HepG2 (cell line): Measurements from ENCODE around the gene CD7. TPM values are rescaled to one million over a fixed set of nuclear protein-coding genes. Genes with fewer than 3 reads are reported as not detected.

Experiments
- ARID2 ChIP-seq: sonication (generic); formaldehyde crosslinking; IDR thresholded peaks from 2 replicates; pipeline ENCODE4 v1.8.1; 2022; ENCODE audit warnings: mild to moderate bottlenecking, missing genetic modification reagents, borderline replicate concordance
- ATF6 ChIP-seq: sonication (generic); formaldehyde crosslinking; conservative IDR thresholded peaks from 2 replicates; pipeline ENCODE4 v1.4.0; 2020; ENCODE audit warnings: missing genetic modification reagents
- FOSL2 ChIP-seq: sonication (generic); formaldehyde crosslinking; IDR thresholded peaks from 2 replicates; pipeline ENCODE4 v1.4.0; 2020; ENCODE audit warnings: missing genetic modification reagents
- HOXA5 ChIP-seq: sonication (generic); formaldehyde crosslinking; IDR thresholded peaks from 2 replicates; pipeline ENCODE4 v1.4.0; 2020; ENCODE audit warnings: missing genetic modification reagents
- KDM1A ChIP-seq: IDR thresholded peaks from 2 replicates; pipeline ENCODE4 v1.6.1; 2016; ENCODE audit warnings: missing compliant biosample characterization
- KLF15 ChIP-seq: sonication (generic); formaldehyde crosslinking; IDR thresholded peaks from 2 replicates; pipeline ENCODE4 v1.8.1; 2023; ENCODE audit warnings: borderline replicate concordance, mild to moderate bottlenecking, inconsistent platforms, missing genetic modification reagents, mixed read lengths
- MATR3 ChIP-seq: sonication (generic); formaldehyde crosslinking; IDR thresholded peaks from 2 replicates; pipeline ENCODE4 v1.4.0; 2020; ENCODE audit warnings: missing genetic modification reagents
- NR2F6 ChIP-seq, 2 experiments: IDR thresholded peaks; 2 replicates each; pipeline ENCODE4 v1.6.1; 2016; ENCODE audit warnings: antibody characterized with exemption in 1 of 2, mild to moderate bottlenecking in 1 of 2
- TBX3 ChIP-seq: fragments of 450-650 bp; IDR thresholded peaks from 2 replicates; pipeline ENCODE4 v1.6.1; 2017; ENCODE audit warnings: antibody characterized with exemption, mild to moderate bottlenecking, inconsistent platforms, borderline replicate concordance
- U2AF2 ChIP-seq: fragments of 200-400 bp; formaldehyde crosslinking; IDR thresholded peaks from 2 replicates; pipeline ENCODE4 v1.6.1; 2017; ENCODE audit warnings: low read depth, mild to moderate bottlenecking, low read length
- ZC3H4 ChIP-seq: sonication (generic); formaldehyde crosslinking; IDR thresholded peaks from 2 replicates; pipeline ENCODE4 v1.4.0; 2020; ENCODE audit warnings: missing genetic modification reagents, borderline replicate concordance
- ZNF20 ChIP-seq: sonication (generic); formaldehyde crosslinking; IDR thresholded peaks from 2 replicates; pipeline ENCODE4 v1.4.0; 2020; ENCODE audit warnings: mild to moderate bottlenecking, moderate library complexity, missing genetic modification reagents
- ZNF256 ChIP-seq: sonication (generic); formaldehyde crosslinking; conservative IDR thresholded peaks from 2 replicates; pipeline ENCODE4 v1.4.0; 2020; ENCODE audit warnings: missing genetic modification reagents
- ZNF331 ChIP-seq: sonication (generic); formaldehyde crosslinking; IDR thresholded peaks from 2 replicates; pipeline ENCODE4 v1.4.0; 2020; ENCODE audit warnings: missing genetic modification reagents
- ZNF432 ChIP-seq: sonication (generic); formaldehyde crosslinking; IDR thresholded peaks from 2 replicates; pipeline ENCODE4 v1.5.0; 2020; ENCODE audit warnings: missing genetic modification reagents, mild to moderate bottlenecking, borderline replicate concordance
- ZNF577 ChIP-seq: sonication (generic); formaldehyde crosslinking; IDR thresholded peaks from 2 replicates; pipeline ENCODE4 v1.4.0; 2020; ENCODE audit warnings: mild to moderate bottlenecking, low read depth, missing genetic modification reagents, borderline replicate concordance
- ZNF607 ChIP-seq: sonication (generic); formaldehyde crosslinking; IDR thresholded peaks from 2 replicates; pipeline ENCODE4 v1.5.1; 2020; ENCODE audit warnings: missing genetic modification reagents, mild to moderate bottlenecking, borderline replicate concordance
- ZNF660 ChIP-seq: sonication (generic); formaldehyde crosslinking; IDR thresholded peaks from 2 replicates; pipeline ENCODE4 v1.5.1; 2020; ENCODE audit warnings: mild to moderate bottlenecking, low read depth, missing genetic modification reagents, borderline replicate concordance
- ZNF674 ChIP-seq: sonication (generic); formaldehyde crosslinking; IDR thresholded peaks from 2 replicates; pipeline ENCODE4 v1.5.0; 2020; ENCODE audit warnings: low read depth, mild to moderate bottlenecking, missing genetic modification reagents
- ZNF749 ChIP-seq: sonication (generic); formaldehyde crosslinking; IDR thresholded peaks from 2 replicates; pipeline ENCODE4 v1.8.0; 2022; ENCODE audit warnings: mild to moderate bottlenecking, missing genetic modification reagents, moderate library complexity, borderline replicate concordance
- ZNF761 ChIP-seq: sonication (generic); formaldehyde crosslinking; conservative IDR thresholded peaks from 2 replicates; pipeline ENCODE4 v1.4.0; 2020; ENCODE audit warnings: mild to moderate bottlenecking, missing genetic modification reagents
- ZNF776 ChIP-seq: sonication (generic); formaldehyde crosslinking; IDR thresholded peaks from 2 replicates; pipeline ENCODE4 v1.4.0; 2020; ENCODE audit warnings: mild to moderate bottlenecking, missing genetic modification reagents
- ZNF780A ChIP-seq: sonication (generic); formaldehyde crosslinking; IDR thresholded peaks from 2 replicates; pipeline ENCODE4 v1.8.0; 2022; ENCODE audit warnings: mild to moderate bottlenecking, missing genetic modification reagents, moderate library complexity
- polyA plus RNA-seq, 8 experiments: library from polyadenylated mRNA; depleted of rRNA in 3 of 8; stranded (reverse) in 7 of 8; unstranded in 1 of 8; fragments of >200 nt; fragmentation: Illumina TruSeq in 4 of 8; extraction: Trizol in 4 of 8; gene quantifications; 2 replicates each; pipeline versions ENCODE4 v1.2.1 to v1.2.3, GENCODE V29; 2011 to 2016; ENCODE audit warnings: low read depth in 4 of 8, missing spikeins in 1 of 8, mixed read lengths in 1 of 8; ENCODE audit not compliant: insufficient read depth in 1 of 8
- total RNA-seq, 5 experiments: library from RNA; depleted of rRNA; stranded (reverse); fragments of >200 nt; fragmentation: Illumina TruSeq; extraction: Trizol; gene quantifications; 2 replicates each; pipeline ENCODE4 v1.2.3, GENCODE V29; 2016; ENCODE audit warnings: low read depth in 1 of 5
- TF ChIP-seq, protein P1 (sequence below): sonication (generic); formaldehyde crosslinking; IDR thresholded peaks from 2 replicates; pipeline ENCODE4 v1.4.0; 2020; ENCODE audit warnings: missing genetic modification reagents, borderline replicate concordance

The CD7 gene
- total and polyA plus RNA-seq, 2 of the 13 experiments (the other 11 are each of a cell fraction or from before 2014, with no cell fraction given): 67.6 to 76.4 TPM

- no peak for TF ChIP-seq ZNF256 (CRISPR knock-in tag)
- no peak for TF ChIP-seq KLF15 (CRISPR knock-in tag)
- TF ChIP-seq ZNF749: no peak
- TF ChIP-seq MATR3 (CRISPR knock-in tag): no peak
- no peak for TF ChIP-seq ZNF20 (CRISPR knock-in tag)
- TF ChIP-seq ZNF577 (CRISPR knock-in tag): no peak
- TF ChIP-seq ZNF761 (CRISPR knock-in tag): no peak; the same call in 1 of the 2 replicates
- no peak for TF ChIP-seq NR2F6 (IDR thresholded peaks at IDR 0.05)
- 0 out of 2 replicates have a peak, but pooled peaks have one; percentile 27 for TF ChIP-seq NR2F6 (CRISPR knock-in tag; IDR thresholded peaks at IDR 0.05)
- no peak for TF ChIP-seq ARID2 (CRISPR knock-in tag)
- TF ChIP-seq ZNF674 (CRISPR knock-in tag): no peak
- TF ChIP-seq FOSL2 (CRISPR knock-in tag): 0 out of 2 replicates have a peak, but pooled peaks have one; percentile 7
- no peak for TF ChIP-seq ZNF780A (CRISPR knock-in tag)
- no peak for TF ChIP-seq ZNF607 (CRISPR knock-in tag)
- TF ChIP-seq ZNF660 (CRISPR knock-in tag): no peak
- no peak for TF ChIP-seq ZNF331 (CRISPR knock-in tag)
- no peak for TF ChIP-seq ATF6 (CRISPR knock-in tag)
- TF ChIP-seq, protein P1, sequence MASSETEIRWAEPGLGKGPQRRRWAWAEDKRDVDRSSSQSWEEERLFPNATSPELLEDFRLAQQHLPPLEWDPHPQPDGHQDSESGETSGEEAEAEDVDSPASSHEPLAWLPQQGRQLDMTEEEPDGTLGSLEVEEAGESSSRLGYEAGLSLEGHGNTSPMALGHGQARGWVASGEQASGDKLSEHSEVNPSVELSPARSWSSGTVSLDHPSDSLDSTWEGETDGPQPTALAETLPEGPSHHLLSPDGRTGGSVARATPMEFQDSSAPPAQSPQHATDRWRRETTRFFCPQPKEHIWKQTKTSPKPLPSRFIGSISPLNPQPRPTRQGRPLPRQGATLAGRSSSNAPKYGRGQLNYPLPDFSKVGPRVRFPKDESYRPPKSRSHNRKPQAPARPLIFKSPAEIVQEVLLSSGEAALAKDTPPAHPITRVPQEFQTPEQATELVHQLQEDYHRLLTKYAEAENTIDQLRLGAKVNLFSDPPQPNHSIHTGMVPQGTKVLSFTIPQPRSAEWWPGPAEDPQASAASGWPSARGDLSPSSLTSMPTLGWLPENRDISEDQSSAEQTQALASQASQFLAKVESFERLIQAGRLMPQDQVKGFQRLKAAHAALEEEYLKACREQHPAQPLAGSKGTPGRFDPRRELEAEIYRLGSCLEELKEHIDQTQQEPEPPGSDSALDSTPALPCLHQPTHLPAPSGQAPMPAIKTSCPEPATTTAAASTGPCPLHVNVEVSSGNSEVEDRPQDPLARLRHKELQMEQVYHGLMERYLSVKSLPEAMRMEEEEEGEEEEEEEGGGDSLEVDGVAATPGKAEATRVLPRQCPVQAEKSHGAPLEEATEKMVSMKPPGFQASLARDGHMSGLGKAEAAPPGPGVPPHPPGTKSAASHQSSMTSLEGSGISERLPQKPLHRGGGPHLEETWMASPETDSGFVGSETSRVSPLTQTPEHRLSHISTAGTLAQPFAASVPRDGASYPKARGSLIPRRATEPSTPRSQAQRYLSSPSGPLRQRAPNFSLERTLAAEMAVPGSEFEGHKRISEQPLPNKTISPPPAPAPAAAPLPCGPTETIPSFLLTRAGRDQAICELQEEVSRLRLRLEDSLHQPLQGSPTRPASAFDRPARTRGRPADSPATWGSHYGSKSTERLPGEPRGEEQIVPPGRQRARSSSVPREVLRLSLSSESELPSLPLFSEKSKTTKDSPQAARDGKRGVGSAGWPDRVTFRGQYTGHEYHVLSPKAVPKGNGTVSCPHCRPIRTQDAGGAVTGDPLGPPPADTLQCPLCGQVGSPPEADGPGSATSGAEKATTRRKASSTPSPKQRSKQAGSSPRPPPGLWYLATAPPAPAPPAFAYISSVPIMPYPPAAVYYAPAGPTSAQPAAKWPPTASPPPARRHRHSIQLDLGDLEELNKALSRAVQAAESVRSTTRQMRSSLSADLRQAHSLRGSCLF (CRISPR knock-in tag): no peak
- TF ChIP-seq HOXA5: peak; percentile 39; the same call in 1 of the 2 replicates
- TF ChIP-seq ZNF432 (CRISPR knock-in tag): no peak
- TF ChIP-seq TBX3: no peak
- no peak for TF ChIP-seq ZC3H4 (CRISPR knock-in tag)
- TF ChIP-seq ZNF776: 0 out of 2 replicates have a peak, but pooled peaks have one; percentile 33
- TF ChIP-seq U2AF2: no peak
- no peak for TF ChIP-seq KDM1A
These were observed 12.3 kb downstream of the CD7 start (continued) for GRCh38 chr17:82304826-82305726.
